PC-3 (cell line): ENCODE data around the gene TRAF3.

ENCODE experiments used
- CTCF ChIP-seq: fragments of 300-600 bp; sonication (generic); conservative IDR thresholded peaks from 2 replicates; pipeline ENCODE4 v1.5.1; 2017; ENCODE audit warnings: antibody characterized with exemption, low read depth, mild to moderate bottlenecking, low read length
- EZH2 ChIP-seq: fragments of 300-600 bp; sonication (generic); IDR thresholded peaks from one replicate; pipeline ENCODE4 v1.6.1; 2017; ENCODE audit warnings: antibody characterized with exemption, mild to moderate bottlenecking, low read length; ENCODE audit not compliant: unreplicated experiment

GRCh38 chr14:102868956-102869547 is 91.8 kb downstream of the TRAF3 start:
- TF ChIP-seq CTCF: no peak
- no peak for TF ChIP-seq EZH2
